GM20000 (cell line): ENCODE measurements around the gene TP53I13.
A peak's percentile ranks its signal among the peaks of the same experiment; 100 is the strongest.

Experiments used
- DNase-seq: peaks from one replicate; pipeline ENCODE4 v3.0.0; 2012; ENCODE audit warnings: low spot score
- TF ChIP-seq, protein P1 (sequence below): IDR thresholded peaks from 2 replicates; pipeline ENCODE4 v1.5.1; 2012; ENCODE audit warnings: mild to moderate bottlenecking, control low read depth; ENCODE audit errors: extremely low read depth, missing control alignments

Gene TP53I13

DNA sequence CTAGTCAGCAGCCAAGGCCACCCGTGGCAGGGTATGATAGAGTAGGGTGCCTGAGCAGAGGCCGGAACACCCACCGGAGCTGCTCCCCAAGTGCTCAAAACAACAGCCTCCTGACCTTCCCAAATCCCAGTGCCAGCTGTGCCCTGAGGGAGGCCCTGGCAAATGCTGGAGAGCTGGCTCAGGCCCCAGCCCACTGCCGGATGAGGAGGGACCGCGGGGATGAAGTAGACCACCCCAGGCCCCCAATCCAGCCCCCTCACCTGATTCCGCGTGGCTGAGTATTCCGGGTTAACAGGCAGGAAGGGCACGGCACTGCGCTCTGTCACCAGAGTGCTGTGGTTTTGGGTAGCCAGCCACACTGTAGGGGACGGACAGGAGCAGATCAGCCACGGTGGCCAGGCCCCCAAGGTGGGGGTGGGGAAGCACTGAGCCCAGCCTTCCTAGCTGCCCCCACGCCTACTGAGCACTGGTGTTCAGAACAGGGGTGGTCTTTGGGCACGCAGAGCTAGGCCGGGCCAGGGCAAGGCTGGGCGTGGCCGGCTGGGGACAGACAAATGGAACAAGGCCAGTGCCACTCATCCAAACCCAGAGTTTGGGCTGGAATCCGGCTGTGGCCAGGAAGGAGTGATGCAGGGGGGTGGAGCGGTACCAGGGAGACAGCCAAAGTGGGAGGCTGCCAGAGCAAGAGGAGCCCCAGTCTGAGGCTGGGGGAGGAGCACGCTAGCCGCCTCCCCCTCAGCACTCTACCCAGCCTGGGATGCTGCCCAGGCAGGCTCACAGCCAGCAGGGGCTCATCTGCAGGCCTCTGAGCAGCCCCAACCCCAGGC lies 9.1 kb downstream of the TP53I13 start:
- TF ChIP-seq, protein P1, sequence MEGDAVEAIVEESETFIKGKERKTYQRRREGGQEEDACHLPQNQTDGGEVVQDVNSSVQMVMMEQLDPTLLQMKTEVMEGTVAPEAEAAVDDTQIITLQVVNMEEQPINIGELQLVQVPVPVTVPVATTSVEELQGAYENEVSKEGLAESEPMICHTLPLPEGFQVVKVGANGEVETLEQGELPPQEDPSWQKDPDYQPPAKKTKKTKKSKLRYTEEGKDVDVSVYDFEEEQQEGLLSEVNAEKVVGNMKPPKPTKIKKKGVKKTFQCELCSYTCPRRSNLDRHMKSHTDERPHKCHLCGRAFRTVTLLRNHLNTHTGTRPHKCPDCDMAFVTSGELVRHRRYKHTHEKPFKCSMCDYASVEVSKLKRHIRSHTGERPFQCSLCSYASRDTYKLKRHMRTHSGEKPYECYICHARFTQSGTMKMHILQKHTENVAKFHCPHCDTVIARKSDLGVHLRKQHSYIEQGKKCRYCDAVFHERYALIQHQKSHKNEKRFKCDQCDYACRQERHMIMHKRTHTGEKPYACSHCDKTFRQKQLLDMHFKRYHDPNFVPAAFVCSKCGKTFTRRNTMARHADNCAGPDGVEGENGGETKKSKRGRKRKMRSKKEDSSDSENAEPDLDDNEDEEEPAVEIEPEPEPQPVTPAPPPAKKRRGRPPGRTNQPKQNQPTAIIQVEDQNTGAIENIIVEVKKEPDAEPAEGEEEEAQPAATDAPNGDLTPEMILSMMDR: no peak
- no peak for DNase-seq

DNA sequence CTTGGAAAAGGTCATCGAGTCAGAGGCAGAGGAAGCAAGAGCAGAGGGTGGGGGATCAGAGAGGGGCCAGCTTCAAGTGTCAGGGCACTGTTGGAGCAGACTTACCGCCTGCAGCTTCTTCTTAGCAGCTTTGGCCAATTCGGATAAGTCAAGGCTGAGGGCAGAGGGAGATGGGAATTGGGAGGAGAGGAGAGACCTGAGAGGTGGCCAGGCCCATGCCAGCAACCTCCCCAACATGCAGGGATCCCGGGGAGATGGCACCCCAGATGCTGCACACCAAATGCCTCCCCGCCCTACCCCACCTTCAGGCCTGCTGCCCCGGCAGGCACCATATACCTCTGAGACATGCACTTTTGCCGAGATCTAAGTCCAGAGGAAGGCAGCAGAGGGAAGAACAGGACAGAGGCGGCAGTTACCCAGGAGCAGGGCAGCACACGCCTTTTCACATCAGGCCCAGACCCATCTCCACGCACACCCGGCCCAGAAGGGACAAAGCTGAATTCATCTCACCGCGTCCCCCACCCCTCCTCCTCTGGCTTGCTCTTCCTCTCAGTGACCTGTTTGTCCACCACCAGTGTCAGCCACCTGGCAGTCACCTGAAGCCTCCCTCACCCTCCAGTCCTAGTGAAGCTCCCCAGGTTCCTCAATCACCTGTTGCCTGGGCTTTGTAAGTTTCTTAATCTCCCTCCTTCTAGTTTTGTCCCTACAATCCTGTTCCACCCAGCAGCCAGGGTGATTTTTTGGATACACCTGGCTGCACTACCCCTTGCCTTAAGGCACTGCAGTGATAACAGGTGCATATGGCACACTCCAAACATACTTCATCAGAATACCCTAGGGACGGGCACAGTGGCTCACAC lies 10.4 kb downstream of the TP53I13 start:
- DNase-seq: no peak
- TF ChIP-seq, protein P1: no peak

DNA sequence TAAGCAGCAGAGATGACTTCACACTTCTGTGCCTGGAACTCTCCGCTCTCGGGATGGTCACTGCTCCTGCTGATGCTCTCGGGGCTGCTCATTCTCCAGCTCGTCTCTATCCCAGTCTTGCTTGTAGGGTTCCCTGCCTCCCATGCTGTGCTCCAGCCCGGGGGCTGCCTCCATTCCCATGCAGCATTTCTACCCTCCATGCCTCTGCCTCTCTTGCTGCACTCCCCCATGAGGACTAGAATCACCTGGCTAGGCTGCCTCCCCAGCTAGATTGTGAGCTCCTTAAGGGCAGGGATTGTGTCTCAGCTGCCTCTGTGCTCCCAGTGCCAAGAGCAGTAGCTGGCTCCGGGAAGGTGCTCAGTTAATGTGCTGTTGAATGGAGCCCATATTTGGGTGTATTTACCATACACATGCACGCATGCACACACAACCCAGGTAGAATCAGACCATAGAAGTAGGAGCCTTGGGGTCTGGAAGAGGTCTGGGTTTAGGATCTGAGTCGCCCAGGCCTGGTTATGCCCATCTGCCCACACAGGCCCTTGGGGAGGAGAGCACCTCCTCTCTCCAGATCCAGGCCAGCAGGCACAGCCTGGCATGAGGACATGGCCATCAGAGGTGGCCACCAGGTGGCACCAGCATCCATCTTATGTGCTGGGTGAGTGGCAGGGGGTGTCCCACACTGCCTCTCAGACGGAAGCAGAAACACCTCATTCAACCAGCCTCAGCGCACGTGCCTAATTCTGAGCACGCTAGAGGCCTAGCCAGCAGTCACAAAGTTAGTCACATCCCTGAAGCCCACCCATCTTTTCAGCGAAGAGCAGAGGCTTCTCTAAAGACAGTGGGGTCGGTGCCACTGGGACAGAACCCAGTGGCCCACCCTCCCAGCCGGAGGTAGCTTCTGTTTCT lies 11.6 kb downstream of the TP53I13 start:
- TF ChIP-seq, protein P1: peak; percentile 86
- DNase-seq: peak; percentile 94

DNA sequence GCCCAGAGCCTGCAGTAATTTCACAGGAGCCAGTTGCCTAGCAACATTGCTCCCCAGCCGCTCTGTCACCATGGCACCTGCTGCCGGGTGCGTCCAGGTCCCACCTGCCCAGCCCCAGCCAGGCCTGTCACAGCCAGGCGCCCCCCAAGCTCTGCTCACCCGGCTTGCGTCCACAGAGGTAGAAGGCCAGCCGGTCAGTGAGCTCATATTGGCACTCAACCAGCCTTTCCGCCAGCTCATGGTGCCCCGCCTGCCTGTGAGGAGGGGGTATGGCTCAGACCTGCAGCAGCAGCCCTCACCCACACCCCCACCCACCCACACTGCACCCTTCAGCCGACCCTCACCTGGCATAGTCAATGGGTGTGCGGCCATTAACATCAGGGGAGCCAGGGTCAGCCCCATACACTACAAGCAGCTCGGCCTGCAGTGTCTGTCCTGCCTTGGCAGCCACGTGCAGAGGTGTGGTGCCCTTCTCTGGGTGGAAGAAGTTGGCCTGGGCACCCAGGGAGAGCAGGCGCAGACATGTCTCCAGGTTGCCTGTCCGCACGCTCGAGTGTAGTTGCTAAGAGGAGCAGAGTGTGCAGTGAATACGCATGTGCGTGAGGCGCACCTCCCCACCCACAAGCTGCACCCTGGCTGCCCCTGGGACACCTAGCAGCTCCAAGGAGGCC lies 13.2 kb downstream of the TP53I13 start:
- TF ChIP-seq, protein P1: no peak

DNA sequence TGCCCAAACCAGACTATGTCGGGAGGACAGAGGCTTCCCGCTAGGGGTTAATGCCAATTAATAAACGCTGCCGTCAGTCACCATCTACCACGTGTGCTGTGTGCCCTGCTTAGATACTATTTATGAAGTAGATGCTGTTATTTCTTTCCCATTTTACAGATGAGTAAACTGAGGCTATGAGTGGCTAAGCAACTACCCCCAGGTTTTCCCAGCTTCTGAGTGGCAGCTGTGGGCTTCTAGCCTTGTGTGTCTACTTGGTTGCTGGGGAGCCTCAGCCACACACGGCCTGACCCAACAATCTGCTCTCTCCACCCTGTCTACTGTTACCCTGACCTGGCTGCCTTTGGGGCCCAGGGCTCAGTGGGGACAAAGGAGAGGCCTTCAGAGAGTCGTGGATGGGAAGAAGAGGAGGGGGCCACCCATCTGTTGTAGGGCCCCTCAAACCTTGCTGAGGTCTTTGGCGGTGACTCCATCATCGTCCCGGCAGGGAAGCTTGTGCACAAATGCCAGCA lies 13.8 kb downstream of the TP53I13 start:
- TF ChIP-seq, protein P1: no peak
- DNase-seq: no peak

More for the DNA sequence above, 13.2 kb downstream of the TP53I13 start:
- no peak for DNase-seq

DNA sequence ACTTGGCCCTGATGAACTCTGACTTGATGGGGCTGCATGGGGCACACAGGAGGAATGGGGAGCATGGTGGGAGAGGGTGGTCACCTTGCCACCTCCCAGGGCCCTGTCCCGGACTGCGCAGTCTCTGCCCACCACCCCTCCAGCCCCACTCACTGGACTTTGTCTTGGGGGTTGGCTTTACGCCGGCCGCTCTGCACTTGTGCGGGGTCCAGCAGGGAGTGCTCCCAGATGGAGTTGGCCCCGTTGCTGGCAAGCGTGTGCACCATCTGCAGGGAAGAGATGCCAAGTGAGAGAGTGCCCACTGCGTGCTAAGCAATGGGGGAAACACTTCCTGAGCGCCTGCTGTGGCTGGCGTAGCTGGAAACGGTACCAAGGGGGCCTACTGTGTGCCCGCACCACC lies 14.3 kb downstream of the TP53I13 start:
- TF ChIP-seq, protein P1: no peak
- no peak for DNase-seq
